ENCODE data around the gene OOSP3. TPM values are rescaled to one million over a fixed set of nuclear protein-coding genes. Genes with fewer than 3 reads are reported as not detected.

Gene OOSP3
- total RNA-seq, 1 experiment from 2014 or later, result not detected

DNA sequence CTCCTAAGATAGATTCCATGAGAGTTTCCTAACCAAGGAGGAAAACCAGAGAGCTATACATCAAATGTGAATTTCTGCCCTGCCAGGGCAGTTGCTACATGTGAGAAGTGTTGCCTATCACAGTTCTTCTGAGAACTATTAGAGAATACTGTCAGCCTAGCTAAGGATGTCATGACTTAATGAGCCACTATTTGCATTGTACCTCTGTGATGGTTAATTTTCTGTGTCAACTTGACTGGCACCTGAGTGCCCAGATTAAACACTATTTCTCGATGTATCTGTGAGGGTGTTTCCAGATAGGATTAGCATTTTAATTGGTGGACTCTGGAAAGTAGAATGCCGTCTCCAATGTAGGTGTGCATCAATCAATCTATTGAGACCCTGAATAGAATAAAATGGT is 10.6 kb upstream of the OOSP3 start:
- no peaks in the 10 kb centered on the region for H4K20me1 ChIP-seq (ENCODE audit: insufficient read depth)
- DNase-seq (ENCODE audit: low read depth, low spot score) (no peak), ATAC-seq (no peak)
- H3K27ac ChIP-seq (ENCODE audit: low read depth, low read length), result no peak overlapping the region
- no peak overlapping the region for H3K9ac ChIP-seq (ENCODE audit: low read length)
- ChIA-PET POLR2A (no interaction called here), RAD21 (ENCODE audit: low non-redundant PET in 1 of 2, low total read pairs in 2 of 2, uncharacterized antibody in 2 of 2, unreplicated experiment in 2 of 2) (no interaction called here), CTCF (no interaction called here)
- no peaks in the 10 kb centered on the region for H3K36me3 ChIP-seq (ENCODE audit: control insufficient read depth in 1 of 2, insufficient read depth in 2 of 2, low read length in 2 of 2)
- intact Hi-C loops (cut with micrococcal nuclease), result no loop called here
- H3K27me3 ChIP-seq (ENCODE audit: insufficient read depth, low read length), result no peaks in the 10 kb centered on the region
- no peak overlapping the region for H3K4me2 ChIP-seq (ENCODE audit: low read length)
- no peaks in the 10 kb centered on the region for H3K9me2 ChIP-seq (ENCODE audit: insufficient read depth)
- no peaks in the 10 kb centered on the region for H3K9me3 ChIP-seq (ENCODE audit: control insufficient read depth in 1 of 2, insufficient read depth in 1 of 2, low read depth in 1 of 2, low read length in 2 of 2)
- H3K4me3 ChIP-seq (replicated peaks in 1 of 2; ENCODE audit: low read depth in 1 of 2, low read length in 2 of 2), result no peak overlapping the region
- no peak overlapping the region for H2AFZ ChIP-seq (ENCODE audit: low read depth, low read length, poor library complexity, severe bottlenecking)
- TF ChIP-seq CBX3 (IDR thresholded peaks at IDR 0.05; ENCODE audit: low read depth), result no peak
- TF ChIP-seq FOSL1 (IDR thresholded peaks at IDR 0.05; ENCODE audit: low read depth), result no peak
- no peak for TF ChIP-seq EGR1 (IDR thresholded peaks at IDR 0.05; ENCODE audit: low read depth)
- TF ChIP-seq RAD21 (IDR thresholded peaks at IDR 0.05; ENCODE audit: low read depth), result no peak
- no peak for TF ChIP-seq SP1 (IDR thresholded peaks at IDR 0.05; ENCODE audit: low read depth)
- TF ChIP-seq YY1 (IDR thresholded peaks at IDR 0.05; ENCODE audit: extremely low read depth, insufficient replicate concordance, low read depth, low read length), result no peak
- TF ChIP-seq, protein P1, sequence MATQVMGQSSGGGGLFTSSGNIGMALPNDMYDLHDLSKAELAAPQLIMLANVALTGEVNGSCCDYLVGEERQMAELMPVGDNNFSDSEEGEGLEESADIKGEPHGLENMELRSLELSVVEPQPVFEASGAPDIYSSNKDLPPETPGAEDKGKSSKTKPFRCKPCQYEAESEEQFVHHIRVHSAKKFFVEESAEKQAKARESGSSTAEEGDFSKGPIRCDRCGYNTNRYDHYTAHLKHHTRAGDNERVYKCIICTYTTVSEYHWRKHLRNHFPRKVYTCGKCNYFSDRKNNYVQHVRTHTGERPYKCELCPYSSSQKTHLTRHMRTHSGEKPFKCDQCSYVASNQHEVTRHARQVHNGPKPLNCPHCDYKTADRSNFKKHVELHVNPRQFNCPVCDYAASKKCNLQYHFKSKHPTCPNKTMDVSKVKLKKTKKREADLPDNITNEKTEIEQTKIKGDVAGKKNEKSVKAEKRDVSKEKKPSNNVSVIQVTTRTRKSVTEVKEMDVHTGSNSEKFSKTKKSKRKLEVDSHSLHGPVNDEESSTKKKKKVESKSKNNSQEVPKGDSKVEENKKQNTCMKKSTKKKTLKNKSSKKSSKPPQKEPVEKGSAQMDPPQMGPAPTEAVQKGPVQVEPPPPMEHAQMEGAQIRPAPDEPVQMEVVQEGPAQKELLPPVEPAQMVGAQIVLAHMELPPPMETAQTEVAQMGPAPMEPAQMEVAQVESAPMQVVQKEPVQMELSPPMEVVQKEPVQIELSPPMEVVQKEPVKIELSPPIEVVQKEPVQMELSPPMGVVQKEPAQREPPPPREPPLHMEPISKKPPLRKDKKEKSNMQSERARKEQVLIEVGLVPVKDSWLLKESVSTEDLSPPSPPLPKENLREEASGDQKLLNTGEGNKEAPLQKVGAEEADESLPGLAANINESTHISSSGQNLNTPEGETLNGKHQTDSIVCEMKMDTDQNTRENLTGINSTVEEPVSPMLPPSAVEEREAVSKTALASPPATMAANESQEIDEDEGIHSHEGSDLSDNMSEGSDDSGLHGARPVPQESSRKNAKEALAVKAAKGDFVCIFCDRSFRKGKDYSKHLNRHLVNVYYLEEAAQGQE (IDR thresholded peaks at IDR 0.05; ENCODE audit: low read depth), result no peak
- TF ChIP-seq JUND (IDR thresholded peaks at IDR 0.05), result no peak
- no peak for TF ChIP-seq EZH2 (IDR thresholded peaks at IDR 0.05)
- TF ChIP-seq EZH2phosphoT487 (IDR thresholded peaks at IDR 0.05; ENCODE audit: borderline replicate concordance), result no peak
- no peak for TF ChIP-seq CEBPB (IDR thresholded peaks at IDR 0.05; ENCODE audit: low read depth)
- TF ChIP-seq TCF7L2 (IDR thresholded peaks at IDR 0.05; ENCODE audit: borderline replicate concordance, extremely low read depth, insufficient read depth, insufficient read length), result no peak
- no peak for TF ChIP-seq ELF1 (IDR thresholded peaks at IDR 0.05; ENCODE audit: borderline replicate concordance, low read depth)
- no peak for TF ChIP-seq ZFX (IDR thresholded peaks at IDR 0.05)
- TF ChIP-seq, protein P2, sequence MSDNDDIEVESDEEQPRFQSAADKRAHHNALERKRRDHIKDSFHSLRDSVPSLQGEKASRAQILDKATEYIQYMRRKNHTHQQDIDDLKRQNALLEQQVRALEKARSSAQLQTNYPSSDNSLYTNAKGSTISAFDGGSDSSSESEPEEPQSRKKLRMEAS (IDR thresholded peaks at IDR 0.05), result no peak
- TF ChIP-seq, protein P3, sequence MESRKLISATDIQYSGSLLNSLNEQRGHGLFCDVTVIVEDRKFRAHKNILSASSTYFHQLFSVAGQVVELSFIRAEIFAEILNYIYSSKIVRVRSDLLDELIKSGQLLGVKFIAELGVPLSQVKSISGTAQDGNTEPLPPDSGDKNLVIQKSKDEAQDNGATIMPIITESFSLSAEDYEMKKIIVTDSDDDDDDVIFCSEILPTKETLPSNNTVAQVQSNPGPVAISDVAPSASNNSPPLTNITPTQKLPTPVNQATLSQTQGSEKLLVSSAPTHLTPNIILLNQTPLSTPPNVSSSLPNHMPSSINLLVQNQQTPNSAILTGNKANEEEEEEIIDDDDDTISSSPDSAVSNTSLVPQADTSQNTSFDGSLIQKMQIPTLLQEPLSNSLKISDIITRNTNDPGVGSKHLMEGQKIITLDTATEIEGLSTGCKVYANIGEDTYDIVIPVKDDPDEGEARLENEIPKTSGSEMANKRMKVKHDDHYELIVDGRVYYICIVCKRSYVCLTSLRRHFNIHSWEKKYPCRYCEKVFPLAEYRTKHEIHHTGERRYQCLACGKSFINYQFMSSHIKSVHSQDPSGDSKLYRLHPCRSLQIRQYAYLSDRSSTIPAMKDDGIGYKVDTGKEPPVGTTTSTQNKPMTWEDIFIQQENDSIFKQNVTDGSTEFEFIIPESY (IDR thresholded peaks at IDR 0.05; ENCODE audit: extremely low read depth, insufficient replicate concordance, low read length), result no peak
- TF ChIP-seq, protein P4, sequence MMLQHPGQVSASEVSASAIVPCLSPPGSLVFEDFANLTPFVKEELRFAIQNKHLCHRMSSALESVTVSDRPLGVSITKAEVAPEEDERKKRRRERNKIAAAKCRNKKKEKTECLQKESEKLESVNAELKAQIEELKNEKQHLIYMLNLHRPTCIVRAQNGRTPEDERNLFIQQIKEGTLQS (IDR thresholded peaks at IDR 0.05), result no peak
- H3K4me1 ChIP-seq (ENCODE audit: control insufficient read depth in 1 of 2, insufficient read depth in 2 of 2, low read length in 2 of 2), result peaks cover 0 to 27% of the 10 kb centered on the region in 2 experiments; a peak in 2 of 4 replicates
- no TSS peak for BruUV-seq (replicated peaks)
- no peaks in the 10 kb centered on the region for H3K79me2 ChIP-seq (ENCODE audit: insufficient read depth, low read length)
